Liver (tissue), 3 donors: ENCODE data around the gene PSMA5.
"Not testable (repeated sequence)": the region's sequence is repeated elsewhere in the genome, so short reads cannot be mapped to it uniquely, and the experiment has no call there.

Experiments
- FOXA1 ChIP-seq: IDR thresholded peaks from 2 replicates; pipeline ENCODE4 v1.6.1; 2016; ENCODE audit warnings: antibody characterized with exemption
- GABPA ChIP-seq, 2 donors: IDR thresholded peaks in 1 of 2; conservative IDR thresholded peaks in 1 of 2; 2 replicates each; pipeline ENCODE4 v1.6.1; 2016; ENCODE audit warnings: antibody characterized with exemption in 2 of 2, mild to moderate bottlenecking in 1 of 2, moderate library complexity in 1 of 2
- JUND ChIP-seq, 2 donors: IDR thresholded peaks; 2 replicates each; pipeline ENCODE4 v1.6.1; 2016; ENCODE audit warnings: antibody characterized with exemption in 2 of 2
- MAX ChIP-seq: IDR thresholded peaks from 2 replicates; pipeline ENCODE4 v1.6.1; 2016; ENCODE audit warnings: antibody characterized with exemption
- RAD21 ChIP-seq, 2 donors: IDR thresholded peaks; 2 replicates each; pipeline ENCODE4 v1.6.1; 2016; ENCODE audit warnings: antibody characterized with exemption in 2 of 2, mild to moderate bottlenecking in 2 of 2
- REST ChIP-seq: IDR thresholded peaks from 2 replicates; pipeline ENCODE4 v1.6.1; 2016; ENCODE audit warnings: antibody characterized with exemption, mild to moderate bottlenecking
- SP1 ChIP-seq: IDR thresholded peaks from 2 replicates; pipeline ENCODE4 v1.6.1; 2018; ENCODE audit warnings: antibody characterized with exemption, mild to moderate bottlenecking
- TAF1 ChIP-seq: conservative IDR thresholded peaks from 2 replicates; pipeline ENCODE4 v1.6.1; 2016; ENCODE audit warnings: antibody characterized with exemption, mild to moderate bottlenecking
- ZBTB33 ChIP-seq: IDR thresholded peaks from 2 replicates; pipeline ENCODE4 v1.6.1; 2016; ENCODE audit warnings: antibody characterized with exemption
- TF ChIP-seq, protein P1 (sequence below): fragments of 150-350 bp; IDR thresholded peaks from 2 replicates; pipeline ENCODE4 v1.5.1; 2017; ENCODE audit warnings: improper control_type of control experiment, low read depth, low read length; ENCODE audit not compliant: missing input control
- TF ChIP-seq, protein P2 (sequence below): IDR thresholded peaks from 2 replicates; pipeline ENCODE4 v1.6.1; 2016; ENCODE audit warnings: antibody characterized with exemption
- donor health status: healthy.
- donor health status: healthy.

- TF ChIP-seq, protein P1, sequence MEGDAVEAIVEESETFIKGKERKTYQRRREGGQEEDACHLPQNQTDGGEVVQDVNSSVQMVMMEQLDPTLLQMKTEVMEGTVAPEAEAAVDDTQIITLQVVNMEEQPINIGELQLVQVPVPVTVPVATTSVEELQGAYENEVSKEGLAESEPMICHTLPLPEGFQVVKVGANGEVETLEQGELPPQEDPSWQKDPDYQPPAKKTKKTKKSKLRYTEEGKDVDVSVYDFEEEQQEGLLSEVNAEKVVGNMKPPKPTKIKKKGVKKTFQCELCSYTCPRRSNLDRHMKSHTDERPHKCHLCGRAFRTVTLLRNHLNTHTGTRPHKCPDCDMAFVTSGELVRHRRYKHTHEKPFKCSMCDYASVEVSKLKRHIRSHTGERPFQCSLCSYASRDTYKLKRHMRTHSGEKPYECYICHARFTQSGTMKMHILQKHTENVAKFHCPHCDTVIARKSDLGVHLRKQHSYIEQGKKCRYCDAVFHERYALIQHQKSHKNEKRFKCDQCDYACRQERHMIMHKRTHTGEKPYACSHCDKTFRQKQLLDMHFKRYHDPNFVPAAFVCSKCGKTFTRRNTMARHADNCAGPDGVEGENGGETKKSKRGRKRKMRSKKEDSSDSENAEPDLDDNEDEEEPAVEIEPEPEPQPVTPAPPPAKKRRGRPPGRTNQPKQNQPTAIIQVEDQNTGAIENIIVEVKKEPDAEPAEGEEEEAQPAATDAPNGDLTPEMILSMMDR, result not testable (repeated sequence)
- TF ChIP-seq REST; GABPA (IDR thresholded peaks at IDR 0.05 in 1 of 2, conservative IDR thresholded peaks at IDR 0.05 in 1 of 2); FOXA1; MAX; ZBTB33; TAF1; SP1; RAD21 (IDR thresholded peaks at IDR 0.05); JUND (IDR thresholded peaks at IDR 0.05): not testable (repeated sequence)
- TF ChIP-seq, protein P2, sequence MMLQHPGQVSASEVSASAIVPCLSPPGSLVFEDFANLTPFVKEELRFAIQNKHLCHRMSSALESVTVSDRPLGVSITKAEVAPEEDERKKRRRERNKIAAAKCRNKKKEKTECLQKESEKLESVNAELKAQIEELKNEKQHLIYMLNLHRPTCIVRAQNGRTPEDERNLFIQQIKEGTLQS, result not testable (repeated sequence)
Measured at GRCh38 chr1:109445949-109446695, 19.9 kb upstream of the PSMA5 start.
